ENCODE measurements around the gene WDR72.
"Not testable (repeated sequence)": the region's sequence is repeated elsewhere in the genome, so short reads cannot be mapped to it uniquely, and the experiment has no call there.

Gene WDR72

DNA sequence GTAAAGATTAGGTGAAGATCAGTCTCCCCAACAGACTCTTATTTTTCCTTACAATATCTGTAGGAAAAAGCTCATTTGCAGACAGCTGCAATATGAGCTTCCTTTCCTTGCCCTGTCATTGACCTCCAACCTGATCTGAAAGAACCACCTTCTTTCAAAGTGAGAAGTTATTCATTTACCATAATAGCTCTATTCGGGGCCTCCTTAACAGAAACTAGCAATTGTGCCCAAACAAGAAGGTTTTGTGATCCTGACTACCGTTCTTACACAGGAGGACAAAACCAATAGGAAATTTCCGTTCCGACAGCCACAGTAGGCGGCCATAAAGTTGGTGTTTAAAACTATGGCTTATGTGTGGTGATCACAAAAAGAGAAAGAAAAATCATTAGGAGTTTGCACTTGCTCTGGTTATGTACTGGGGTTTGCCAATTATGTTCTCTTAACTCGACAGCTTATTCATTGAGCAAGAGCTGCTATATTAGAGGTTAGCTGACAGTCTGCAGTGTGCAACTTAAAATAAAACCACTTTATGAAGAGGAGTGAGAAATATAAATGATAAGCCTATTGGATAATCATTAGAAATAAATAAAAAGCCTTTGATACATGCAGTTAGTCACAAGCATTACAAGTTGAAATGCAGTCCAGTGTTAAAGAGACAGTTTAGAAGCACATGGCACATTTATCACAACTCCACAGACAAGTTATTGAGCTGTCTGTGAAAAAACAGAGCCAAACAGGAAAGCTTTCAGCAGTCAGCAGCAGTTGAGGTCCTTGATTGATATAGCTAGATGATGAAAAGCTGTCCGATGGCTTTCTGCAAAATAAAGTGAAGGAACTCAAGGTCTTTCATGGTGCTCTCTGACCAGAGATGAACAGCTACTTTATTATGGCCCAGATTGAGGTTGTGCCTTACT is 199.8 kb downstream of the WDR72 start:
- TF ChIP-seq, protein P1, sequence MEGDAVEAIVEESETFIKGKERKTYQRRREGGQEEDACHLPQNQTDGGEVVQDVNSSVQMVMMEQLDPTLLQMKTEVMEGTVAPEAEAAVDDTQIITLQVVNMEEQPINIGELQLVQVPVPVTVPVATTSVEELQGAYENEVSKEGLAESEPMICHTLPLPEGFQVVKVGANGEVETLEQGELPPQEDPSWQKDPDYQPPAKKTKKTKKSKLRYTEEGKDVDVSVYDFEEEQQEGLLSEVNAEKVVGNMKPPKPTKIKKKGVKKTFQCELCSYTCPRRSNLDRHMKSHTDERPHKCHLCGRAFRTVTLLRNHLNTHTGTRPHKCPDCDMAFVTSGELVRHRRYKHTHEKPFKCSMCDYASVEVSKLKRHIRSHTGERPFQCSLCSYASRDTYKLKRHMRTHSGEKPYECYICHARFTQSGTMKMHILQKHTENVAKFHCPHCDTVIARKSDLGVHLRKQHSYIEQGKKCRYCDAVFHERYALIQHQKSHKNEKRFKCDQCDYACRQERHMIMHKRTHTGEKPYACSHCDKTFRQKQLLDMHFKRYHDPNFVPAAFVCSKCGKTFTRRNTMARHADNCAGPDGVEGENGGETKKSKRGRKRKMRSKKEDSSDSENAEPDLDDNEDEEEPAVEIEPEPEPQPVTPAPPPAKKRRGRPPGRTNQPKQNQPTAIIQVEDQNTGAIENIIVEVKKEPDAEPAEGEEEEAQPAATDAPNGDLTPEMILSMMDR (IDR thresholded peaks at IDR 0.05; ENCODE audit: insufficient read depth, missing control alignments) = no peak
- no peak for DNase-seq (ENCODE audit: insufficient read length, low spot score)
- no peak for FAIRE-seq

DNA sequence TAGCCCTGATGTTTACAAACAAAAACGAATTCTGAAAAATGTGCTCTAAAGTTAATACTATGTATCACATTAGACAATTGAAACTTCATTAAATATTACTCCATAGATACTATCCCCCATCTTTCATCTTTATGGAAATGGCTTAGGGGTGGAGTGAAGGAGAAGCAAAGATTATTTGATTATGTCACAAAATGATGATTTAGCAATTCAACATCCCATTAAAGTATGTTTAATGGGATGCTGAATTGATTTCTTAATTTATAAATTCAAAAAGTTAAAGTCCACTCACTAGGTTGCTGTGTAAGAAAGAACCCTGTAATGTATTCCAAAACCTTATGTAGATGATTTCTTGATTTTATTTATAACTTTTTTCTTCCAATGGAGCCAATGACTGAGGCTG is 201.1 kb downstream of the WDR72 start:
- no peak for FAIRE-seq
- DNase-seq (ENCODE audit: insufficient read length, low spot score) = no peak
- TF ChIP-seq, protein P1 (IDR thresholded peaks at IDR 0.05; ENCODE audit: insufficient read depth, missing control alignments) = no peak

DNA sequence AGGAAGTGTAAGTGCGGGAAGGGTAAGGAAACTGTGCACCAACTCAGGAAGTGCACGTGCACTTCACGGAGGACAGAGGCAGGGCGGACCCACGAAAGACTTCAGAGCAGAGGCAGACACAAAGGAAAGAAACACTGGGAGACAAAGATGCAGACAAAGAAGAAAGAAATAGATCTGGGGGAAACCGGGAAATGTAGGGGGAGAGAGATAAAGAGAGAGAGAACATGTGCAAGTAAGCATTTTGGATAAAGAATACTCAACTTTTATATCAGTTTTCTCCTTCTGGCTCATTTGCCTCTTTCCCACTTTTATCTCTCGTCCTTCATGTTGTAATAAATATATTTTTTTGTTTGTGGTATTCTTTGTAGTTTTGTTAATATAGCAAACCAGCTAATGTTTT is 204.2 kb downstream of the WDR72 start:
- FAIRE-seq (no peak), DNase-seq (ENCODE audit: insufficient read length, low spot score) (no peak)
- TF ChIP-seq, protein P1 (IDR thresholded peaks at IDR 0.05; ENCODE audit: insufficient read depth, missing control alignments) = no peak

DNA sequence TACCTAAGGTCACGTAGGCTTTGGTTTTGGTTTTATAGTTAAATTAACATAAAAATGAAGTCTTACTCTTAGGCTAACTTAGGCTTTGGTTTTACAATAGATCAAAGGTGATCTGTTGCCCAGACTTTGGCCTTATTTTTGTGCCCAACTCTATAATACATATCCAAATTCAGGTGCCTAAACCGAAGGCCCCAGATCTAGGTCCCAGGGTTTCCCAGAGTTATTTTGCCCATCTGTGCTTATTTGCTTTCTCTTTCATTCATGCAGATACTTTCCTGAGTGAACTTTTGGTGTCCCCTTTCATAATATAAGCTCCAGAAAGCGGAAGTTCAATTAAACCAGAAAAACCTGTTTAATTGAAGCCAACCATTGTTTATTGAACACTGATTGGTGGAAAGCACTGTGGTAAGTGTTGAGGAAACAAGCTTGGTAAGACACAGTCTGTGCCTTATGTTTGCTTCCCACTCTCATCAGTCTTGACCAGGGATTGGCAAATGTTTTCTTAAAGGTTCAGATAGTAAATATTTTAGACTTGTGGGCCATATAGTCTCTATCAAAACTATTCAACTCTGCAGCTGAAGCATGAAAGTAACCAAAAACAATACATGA is 209.7 kb downstream of the WDR72 start:
- TF ChIP-seq, protein P1 (IDR thresholded peaks at IDR 0.05; ENCODE audit: insufficient read depth, missing control alignments) = no peak
- DNase-seq (ENCODE audit: insufficient read length, low spot score) (no peak), FAIRE-seq (no peak)

DNA sequence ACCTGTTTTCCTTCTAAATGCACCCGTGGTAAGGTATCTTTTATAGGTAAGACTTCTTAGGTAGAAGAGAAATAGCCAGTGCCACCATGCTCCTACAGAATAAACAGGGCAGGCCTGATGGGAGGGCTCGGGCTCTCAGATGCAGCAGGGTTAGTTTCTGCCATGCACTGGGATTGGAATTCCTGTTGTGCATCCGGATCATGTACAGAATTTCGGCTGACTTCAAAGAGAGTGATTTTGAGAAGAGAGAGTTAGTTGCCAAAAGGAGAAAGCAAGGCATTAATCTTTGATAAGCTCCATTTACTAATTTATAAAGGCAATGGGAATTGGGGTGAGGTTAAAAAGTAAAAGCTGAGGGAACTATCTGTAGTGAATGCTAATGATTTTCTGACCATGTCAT is 211.2 kb downstream of the WDR72 start:
- FAIRE-seq = no peak
- TF ChIP-seq, protein P1 (IDR thresholded peaks at IDR 0.05; ENCODE audit: insufficient read depth, missing control alignments) = no peak

DNA sequence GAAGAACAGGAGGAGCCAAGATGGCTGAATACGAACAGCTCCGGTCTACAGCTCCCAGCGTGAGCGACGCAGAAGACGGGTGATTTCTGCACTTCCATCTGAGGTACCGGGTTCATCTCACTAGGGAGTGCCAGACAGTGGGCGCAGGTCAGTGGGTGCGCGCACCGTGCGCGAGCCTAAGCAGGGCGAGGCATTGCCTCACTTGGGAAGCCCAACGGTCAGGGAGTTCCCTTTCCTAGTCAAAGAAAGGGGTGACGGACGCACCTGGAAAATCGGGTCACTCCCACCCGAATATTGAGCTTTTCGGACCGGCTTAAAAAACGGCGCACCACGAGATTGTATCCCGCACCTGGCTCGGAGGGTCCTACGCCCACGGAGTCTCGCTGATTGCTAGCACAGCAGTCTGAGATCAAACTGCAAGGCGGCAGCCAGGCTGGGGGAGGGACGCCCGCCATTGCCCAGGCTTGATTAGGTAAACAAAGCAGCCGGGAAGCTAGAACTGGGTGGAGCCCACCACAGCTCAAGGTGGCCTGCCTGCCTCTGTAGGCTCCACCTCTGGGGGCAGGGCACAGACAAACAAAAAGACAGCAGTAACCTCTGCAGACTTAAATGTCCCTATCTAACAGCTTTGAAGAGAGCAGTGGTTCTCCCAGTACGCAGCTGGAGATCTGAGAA is 218.7 kb downstream of the WDR72 start:
- DNase-seq (ENCODE audit: insufficient read length, low spot score); FAIRE-seq: not testable (repeated sequence)

More for the DNA sequence above, 211.2 kb downstream of the WDR72 start:
- DNase-seq (ENCODE audit: insufficient read length, low spot score) = no peak

DNA sequence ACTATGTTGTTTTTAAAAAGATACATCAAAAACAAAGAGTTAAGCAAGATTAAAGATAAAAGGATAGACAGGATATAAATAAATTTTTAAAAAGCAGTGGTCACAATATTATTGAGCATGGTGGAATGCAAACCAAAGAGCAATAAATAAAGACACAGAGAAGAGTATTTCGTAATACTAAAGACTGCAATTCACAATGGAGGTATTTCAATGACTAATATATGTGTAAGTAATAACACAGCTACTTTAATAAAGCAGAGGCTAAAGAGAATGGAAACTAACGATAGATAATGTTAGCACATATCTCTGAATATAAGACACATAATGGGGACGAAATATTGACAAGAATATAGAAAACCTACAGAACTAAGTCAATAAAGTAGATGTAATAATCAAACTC is 219.6 kb downstream of the WDR72 start:
- DNase-seq (ENCODE audit: insufficient read length, low spot score) (no peak), FAIRE-seq (no peak)
- TF ChIP-seq, protein P1 (IDR thresholded peaks at IDR 0.05; ENCODE audit: insufficient read depth, missing control alignments) = no peak
